Mucosa of descending colon (tissue), 3 donors: ENCODE measurements around the gene GNB1. TPM values are rescaled to one million over a fixed set of nuclear protein-coding genes. Genes with fewer than 3 reads are reported as not detected.

ENCODE experiments used
- ATAC-seq: fragments of 200-7000 bp; cut with Tn5 transposase; one replicate; pipeline ENCODE4 v1.9.1; 2020; ENCODE audit warnings: mild to moderate bottlenecking, moderate library complexity
- DNase-seq, 3 donors: peaks; one replicate each; pipeline ENCODE4 v3.0.0-alpha.2; 2020
- H3K36me3 ChIP-seq: fragments of 200-600 bp; one replicate; pipeline ENCODE4 v1.8.0; 2021; ENCODE audit warnings: low read depth, mild to moderate bottlenecking
- H3K4me1 ChIP-seq: fragments of 200-600 bp; one replicate; pipeline ENCODE4 v1.8.0; 2021; ENCODE audit warnings: low read depth, mild to moderate bottlenecking
- H3K4me3 ChIP-seq: fragments of 200-600 bp; one replicate; pipeline ENCODE4 v1.8.0; 2021; ENCODE audit warnings: mild to moderate bottlenecking
- H3K9me3 ChIP-seq: fragments of 200-600 bp; one replicate; pipeline ENCODE4 v1.8.0; 2021; ENCODE audit warnings: mild to moderate bottlenecking
- intact Hi-C, 2 donors: fragments of 100-400 bp; cut with DNase I in 1 of 2; cut with micrococcal nuclease in 1 of 2; formaldehyde crosslinking; loops; one replicate each; pipeline versions ENCODE4 v1.11.0 to v1.11.1; 2022; cut with DNase I, micrococcal nuclease
- total RNA-seq, 3 donors: library from RNA; stranded (reverse); fragmentation: NEBNext Ultra II Directional in 2 of 3; extraction: Animal tissue kit (Norgen Biotek cat#: 25700) in 2 of 3; gene quantifications; one replicate each; pipeline versions ENCODE4 v1.2.1 to v1.2.4, GENCODE V29; 2021 to 2023
- TF ChIP-seq, protein P1 (sequence below): fragments of 200-600 bp; IDR thresholded peaks from one replicate; pipeline ENCODE4 v1.8.0; 2022; ENCODE audit warnings: antibody characterized with exemption, mild to moderate bottlenecking
- donor health status: DM: no; HTN: no; CAD: no; lungs with moderate emphysema.
- donor health status: DM: no; HTN: no; CAD: no.
- donor health status: DM: no; HTN: yes; CAD: no.

The GNB1 gene
- total RNA-seq, 3 donors from 2014 or later, result 314 to 329 (median 318) TPM

GRCh38 chr1:1910033-1910465 lies 19.2 kb upstream of the GNB1 start:
- Histone ChIP-seq H3K36me3 (no peaks in the 10 kb centered on the region), H3K9me3 (no peaks in the 10 kb centered on the region), H3K4me1 (peaks cover 11% of the 10 kb centered on the region), H3K4me3 (no peak overlapping the region)
- TF ChIP-seq, protein P1, sequence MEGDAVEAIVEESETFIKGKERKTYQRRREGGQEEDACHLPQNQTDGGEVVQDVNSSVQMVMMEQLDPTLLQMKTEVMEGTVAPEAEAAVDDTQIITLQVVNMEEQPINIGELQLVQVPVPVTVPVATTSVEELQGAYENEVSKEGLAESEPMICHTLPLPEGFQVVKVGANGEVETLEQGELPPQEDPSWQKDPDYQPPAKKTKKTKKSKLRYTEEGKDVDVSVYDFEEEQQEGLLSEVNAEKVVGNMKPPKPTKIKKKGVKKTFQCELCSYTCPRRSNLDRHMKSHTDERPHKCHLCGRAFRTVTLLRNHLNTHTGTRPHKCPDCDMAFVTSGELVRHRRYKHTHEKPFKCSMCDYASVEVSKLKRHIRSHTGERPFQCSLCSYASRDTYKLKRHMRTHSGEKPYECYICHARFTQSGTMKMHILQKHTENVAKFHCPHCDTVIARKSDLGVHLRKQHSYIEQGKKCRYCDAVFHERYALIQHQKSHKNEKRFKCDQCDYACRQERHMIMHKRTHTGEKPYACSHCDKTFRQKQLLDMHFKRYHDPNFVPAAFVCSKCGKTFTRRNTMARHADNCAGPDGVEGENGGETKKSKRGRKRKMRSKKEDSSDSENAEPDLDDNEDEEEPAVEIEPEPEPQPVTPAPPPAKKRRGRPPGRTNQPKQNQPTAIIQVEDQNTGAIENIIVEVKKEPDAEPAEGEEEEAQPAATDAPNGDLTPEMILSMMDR, result no peak
- no peak for ATAC-seq
- intact Hi-C loops, result loop anchor here in 1 of 2 donors (10.0 kb wide), 1 partner anchor 215 kb away; the partner anchor contains the start of gene SLC35E2B
- DNase-seq, result peak in 2 of 3 donors; percentile 25 to 33

DNA sequence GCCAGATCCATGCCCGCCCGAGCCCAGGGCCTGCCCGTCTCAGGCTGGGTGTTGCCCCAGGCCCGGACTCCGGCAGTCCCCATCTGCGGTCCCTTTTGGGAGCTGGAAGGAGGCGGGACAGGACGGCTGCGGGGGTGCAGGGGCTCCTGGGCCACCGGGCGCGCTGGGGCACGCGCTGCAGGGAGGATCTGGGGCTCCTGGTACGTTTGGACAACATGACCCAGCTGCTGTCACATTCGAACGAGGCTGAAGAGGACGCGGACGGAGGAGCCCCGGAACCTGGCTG lies 17.6 kb upstream of the GNB1 start:
- intact Hi-C loops, result loop anchor here in 1 of 2 donors (10.0 kb wide), 1 partner anchor 124 kb away; no protein-coding TSS in a partner anchor
- peak; percentile 31 for ATAC-seq
- TF ChIP-seq, protein P1, result no peak

DNA sequence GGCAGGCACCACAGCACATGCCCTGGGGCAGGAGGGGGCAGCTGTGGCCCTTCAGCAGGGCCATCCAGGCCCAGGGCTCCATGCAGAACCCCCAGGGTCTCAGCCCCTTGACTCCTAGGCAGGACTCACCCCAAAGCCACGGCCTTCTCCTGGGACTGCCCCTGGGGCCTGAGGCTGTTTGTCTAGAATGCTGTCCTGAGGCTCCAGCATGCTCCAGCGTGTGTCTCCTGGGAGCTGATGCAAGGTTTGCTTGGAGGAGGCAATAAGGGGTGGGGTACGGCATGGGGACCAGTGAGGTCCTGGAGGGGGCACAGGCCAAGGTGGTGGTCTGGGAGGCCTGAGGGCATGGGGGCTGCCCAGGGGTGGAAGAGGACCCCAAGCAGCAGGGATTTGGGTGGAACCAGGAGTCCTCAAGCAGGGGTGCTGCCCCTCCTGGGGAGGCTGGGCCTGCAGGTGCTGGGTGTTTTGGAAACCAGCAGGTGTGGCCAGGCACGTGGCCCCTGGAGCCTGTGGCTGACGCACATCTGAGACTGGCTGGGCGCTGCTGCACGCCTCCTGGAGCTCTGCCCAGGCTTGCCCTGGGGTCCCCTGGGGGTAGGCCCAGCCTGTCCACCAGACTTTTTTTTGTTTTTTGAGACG lies 16.3 kb upstream of the GNB1 start:
- Histone ChIP-seq H3K4me1 (peaks cover 11% of the 10 kb centered on the region), H3K36me3 (no peaks in the 10 kb centered on the region), H3K9me3 (no peaks in the 10 kb centered on the region), H3K4me3 (no peak overlapping the region)
- DNase-seq, result peak in 1 of 3 donors; percentile 72
- intact Hi-C loops, result loop anchor here in 1 of 2 donors (10.0 kb wide), 1 partner anchor 122 kb away; no protein-coding TSS in a partner anchor
- TF ChIP-seq, protein P1, result no peak
- no peak for ATAC-seq

More for the DNA sequence above, 17.6 kb upstream of the GNB1 start:
- H3K9me3 ChIP-seq, result no peaks in the 10 kb centered on the region
- peak in 1 of 3 donors; percentile 79 for DNase-seq
- peaks cover 11% of the 10 kb centered on the region for H3K4me1 ChIP-seq
- H3K4me3 ChIP-seq, result peak overlapping the region; percentile 46
- no peaks in the 10 kb centered on the region for H3K36me3 ChIP-seq

GRCh38 chr1:1906185-1907097 lies 15.6 kb upstream of the GNB1 start:
- ATAC-seq (peak; percentile 66), DNase-seq (peak; percentile 86 to 88 (median 87))
- Histone ChIP-seq H3K4me1 (peaks cover 11% of the 10 kb centered on the region), H3K9me3 (no peaks in the 10 kb centered on the region), H3K4me3 (no peak overlapping the region), H3K36me3 (no peaks in the 10 kb centered on the region)
- TF ChIP-seq, protein P1, result peak; percentile 92
- intact Hi-C loops, result loop anchor here in 1 of 2 donors (10.0 kb wide), 1 partner anchor 122 kb away; no protein-coding TSS in a partner anchor

DNA sequence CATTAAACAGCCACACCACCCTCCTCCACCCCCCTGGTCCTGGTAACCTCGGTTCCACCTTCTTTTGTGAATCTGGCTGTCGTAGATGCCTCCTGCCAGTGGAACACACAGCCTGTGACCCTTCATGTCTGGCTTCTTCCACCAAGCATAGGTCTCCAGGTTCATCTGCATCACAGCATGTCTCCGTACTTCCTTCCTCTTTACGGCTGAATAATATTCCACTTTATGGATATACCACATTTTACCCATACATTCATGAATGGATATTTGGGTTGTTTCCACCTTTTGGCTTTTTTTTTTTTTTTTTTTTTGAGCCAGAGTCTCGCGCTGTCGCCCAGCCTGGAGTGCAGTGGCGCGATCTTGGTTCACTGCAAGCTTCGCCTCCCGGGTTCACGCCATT lies 12.3 kb upstream of the GNB1 start:
- H3K36me3 ChIP-seq, result no peaks in the 10 kb centered on the region
- TF ChIP-seq, protein P1, result no peak
- no peak for DNase-seq
- no peaks in the 10 kb centered on the region for H3K9me3 ChIP-seq
- ATAC-seq, result no peak
- H3K4me1 ChIP-seq, result peaks cover 3% of the 10 kb centered on the region
- intact Hi-C loops, result loop anchor here in 1 of 2 donors (10.0 kb wide), 1 partner anchor 118 kb away; no protein-coding TSS in a partner anchor
- H3K4me3 ChIP-seq, result no peak overlapping the region
